Activated CD8-positive, alpha-beta memory T cell treated with anti-CD3 and anti-CD28 coated beads, Interleukin-2, amount 50 U/mL, for 24 hours (primary cell): ENCODE data around the gene AHCTF1.
"Not testable (repeated sequence)": the region's sequence is repeated elsewhere in the genome, so short reads cannot be mapped to it uniquely, and the experiment has no call there.

Experiments used
- DNase-seq: peaks from one replicate; pipeline ENCODE4 v3.0.0-alpha.2; 2020; ENCODE audit errors: extremely low read depth

The AHCTF1 gene

GRCh38 chr1:246916026-246916923, 15.5 kb downstream of the AHCTF1 start:
- not testable (repeated sequence) for DNase-seq

GRCh38 chr1:246907472-246907871, 24.3 kb downstream of the AHCTF1 start:
- DNase-seq: no peak

GRCh38 chr1:246906833-246907232, 24.9 kb downstream of the AHCTF1 start:
- DNase-seq: no peak

- no peak for DNase-seq
Observed at GRCh38 chr1:246901874-246902273, 29.9 kb downstream of the AHCTF1 start.

GRCh38 chr1:246897302-246897701, 34.4 kb downstream of the AHCTF1 start:
- no peak for DNase-seq

DNA sequence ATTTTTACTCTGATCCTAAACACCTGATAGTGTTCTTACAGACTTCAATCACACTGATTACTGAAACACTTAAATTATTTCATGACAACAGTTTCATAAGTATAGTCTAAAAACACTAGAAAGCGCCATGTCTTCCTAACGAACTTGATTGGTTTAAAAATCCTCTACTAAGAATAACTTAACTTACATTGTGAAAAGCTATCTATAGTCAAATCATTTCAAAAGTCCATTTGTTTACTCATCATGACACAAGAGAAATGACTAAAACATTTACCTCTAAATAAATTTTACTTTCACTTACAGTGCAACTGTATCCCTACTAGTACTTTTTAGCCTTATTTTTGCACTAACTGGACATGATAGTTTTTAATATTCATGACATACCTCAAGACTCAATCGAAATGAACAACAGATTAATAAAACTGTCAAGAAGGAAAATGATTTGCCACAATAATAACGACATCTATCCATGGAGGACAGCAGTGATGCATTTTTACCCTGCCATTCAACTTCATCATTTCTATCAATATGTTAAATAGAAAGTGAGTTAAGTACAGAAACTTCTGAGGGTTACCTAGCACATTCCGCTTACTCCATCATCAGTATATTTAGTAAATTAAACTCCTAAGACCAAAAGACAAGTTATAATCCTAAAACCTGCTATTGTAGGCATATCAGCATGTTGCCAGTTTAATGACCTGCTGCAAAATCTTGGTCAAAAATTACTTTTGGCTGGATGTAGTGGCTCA, 38.4 kb downstream of the AHCTF1 start:
- DNase-seq: no peak

- no peak for DNase-seq
Observed at GRCh38 chr1:246891105-246891504, 40.6 kb downstream of the AHCTF1 start.

DNA sequence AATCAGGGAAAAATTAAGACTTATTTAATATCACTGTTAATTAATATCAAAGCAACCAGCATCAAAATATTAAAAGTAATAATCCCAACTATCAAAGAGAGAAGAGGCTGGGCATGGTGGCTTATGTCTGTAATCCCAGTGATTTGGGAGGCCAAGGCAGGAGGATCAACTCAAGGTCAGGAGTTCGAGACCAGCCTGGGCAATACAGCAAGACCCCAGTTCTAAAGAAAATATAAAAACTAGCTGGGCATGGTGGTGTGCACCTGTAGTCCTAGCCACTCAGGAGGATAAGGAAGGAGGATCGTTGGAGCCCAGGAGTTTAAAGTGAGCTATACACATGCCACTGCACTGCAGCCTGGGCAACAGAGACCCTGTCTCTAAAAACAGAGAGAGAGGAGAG, 43.2 kb downstream of the AHCTF1 start:
- DNase-seq: no peak

- not testable (repeated sequence) for DNase-seq
Observed at GRCh38 chr1:246885389-246885788, 46.4 kb downstream of the AHCTF1 start.

GRCh38 chr1:246878551-246878950, 53.2 kb downstream of the AHCTF1 start:
- no peak for DNase-seq

DNA sequence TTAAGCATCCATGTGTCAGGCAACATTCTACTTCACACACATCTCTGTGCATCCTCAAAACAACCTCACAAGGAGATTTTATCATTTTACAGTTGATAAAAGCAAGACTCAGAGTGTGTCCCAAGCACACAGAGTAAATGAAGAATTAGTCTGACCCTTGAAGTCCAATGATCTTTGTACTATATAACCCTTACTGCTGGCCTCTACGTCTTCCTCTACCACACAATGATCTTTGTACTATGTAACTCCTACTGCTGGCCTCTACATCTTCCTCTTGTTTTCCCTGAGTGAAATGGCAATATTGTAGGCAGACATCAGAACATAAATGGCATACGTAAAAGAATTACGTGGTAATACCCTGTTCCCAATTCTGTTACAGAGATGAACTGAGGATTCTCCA, 55.3 kb downstream of the AHCTF1 start:
- DNase-seq: no peak

GRCh38 chr1:246875041-246876026, 56.4 kb downstream of the AHCTF1 start:
- no peak for DNase-seq

DNA sequence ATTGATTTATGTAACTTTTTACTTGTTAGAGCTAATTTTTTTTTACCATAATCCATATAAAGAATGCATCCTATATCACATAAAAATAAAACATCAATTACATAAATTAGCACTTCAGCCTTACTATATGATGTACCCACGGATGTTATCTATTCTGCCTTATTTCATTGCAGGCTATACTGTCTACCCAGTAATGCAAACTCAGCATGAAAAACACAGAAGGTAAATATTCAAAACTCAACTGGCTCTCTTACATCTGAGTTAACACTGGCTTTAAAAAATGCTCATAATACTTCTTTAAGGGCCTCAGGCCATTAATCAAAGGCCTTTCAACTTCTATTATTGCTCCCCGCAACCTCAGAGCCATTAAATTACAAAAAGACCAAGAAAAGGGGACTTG, 65.8 kb downstream of the AHCTF1 start:
- no peak for DNase-seq

DNA sequence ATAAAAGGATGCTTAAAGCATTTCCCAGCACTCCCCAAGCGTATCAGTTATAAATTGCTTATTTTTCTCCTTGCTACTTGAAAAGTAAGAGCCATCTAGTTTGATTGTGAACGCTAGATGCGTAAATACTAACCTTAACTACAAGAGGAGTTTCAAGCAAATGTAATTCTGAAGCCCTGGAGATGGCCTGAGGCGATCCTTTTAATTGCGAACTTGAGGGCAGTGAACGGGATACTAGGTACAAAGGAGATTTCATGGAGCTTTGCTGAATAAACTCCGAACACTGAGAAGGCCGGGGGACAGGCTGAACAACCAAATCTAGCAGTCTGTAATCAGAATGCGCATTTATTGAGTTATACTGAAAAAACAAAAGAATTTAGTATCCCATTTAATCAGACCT, 68.0 kb downstream of the AHCTF1 start:
- not testable (repeated sequence) for DNase-seq

- DNase-seq: no peak
Observed at GRCh38 chr1:246860401-246860800, 71.3 kb downstream of the AHCTF1 start.

DNA sequence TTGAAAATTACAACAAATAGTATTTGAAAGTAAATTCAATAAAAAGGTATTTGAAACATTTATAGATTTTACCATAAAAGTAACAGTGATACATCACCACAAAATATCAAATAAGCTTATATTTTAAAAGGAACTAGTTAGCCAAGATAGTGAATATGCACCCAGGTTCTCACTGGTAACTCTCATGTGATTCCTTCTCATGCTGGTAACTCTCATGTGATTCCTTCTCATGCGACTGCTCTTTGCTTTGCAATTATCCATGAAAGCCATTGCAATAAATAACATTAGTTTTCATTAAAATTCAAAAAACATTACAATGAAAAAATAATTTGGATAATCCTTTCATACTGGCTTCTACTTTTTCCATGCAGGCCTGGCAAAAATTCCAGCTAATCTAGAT, 75.4 kb downstream of the AHCTF1 start:
- DNase-seq: no peak

DNA sequence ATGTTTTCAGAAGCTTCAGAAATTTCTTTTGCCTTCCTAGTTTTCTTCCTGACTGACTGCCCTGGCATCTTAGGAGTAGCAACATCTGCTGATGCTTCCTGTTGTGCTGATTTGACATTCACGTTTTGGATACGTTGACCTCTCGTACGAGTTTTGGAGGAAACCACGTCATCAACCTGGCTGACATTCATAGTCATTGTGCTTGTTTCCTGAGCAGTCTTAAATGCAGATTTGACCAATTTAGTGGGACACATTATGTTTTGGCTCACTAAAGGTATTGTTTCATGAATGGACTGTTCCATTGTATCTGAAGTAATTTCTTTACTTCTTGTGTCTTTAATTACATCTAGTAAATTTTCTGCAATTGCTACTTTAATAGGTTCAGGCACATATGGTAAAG, 81.1 kb downstream of the AHCTF1 start:
- not testable (repeated sequence) for DNase-seq

GRCh38 chr1:246843876-246844275, 87.9 kb downstream of the AHCTF1 start:
- no peak for DNase-seq

GRCh38 chr1:246840761-246841160, 91.0 kb downstream of the AHCTF1 start:
- not testable (repeated sequence) for DNase-seq

DNA sequence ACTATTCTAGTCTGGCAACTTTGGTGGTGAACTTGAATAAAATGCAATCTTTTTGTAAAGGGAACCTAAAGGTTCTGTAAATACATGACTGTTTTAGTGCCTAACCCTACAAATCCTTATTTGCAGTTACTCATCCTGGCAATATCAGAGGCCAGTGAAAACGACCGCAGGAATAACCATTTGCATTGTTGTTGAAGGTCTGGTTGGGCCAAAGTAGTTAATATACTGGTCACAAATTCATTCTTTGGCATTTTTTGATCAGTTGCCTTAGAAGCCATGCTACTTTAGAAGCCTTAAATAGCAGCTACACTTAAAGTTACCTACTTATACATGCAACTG, 93.7 kb downstream of the AHCTF1 start:
- no peak for DNase-seq

- no peak for DNase-seq
Observed at GRCh38 chr1:246837418-246838117, 94.2 kb downstream of the AHCTF1 start.
